ENCODE results near the gene OOSP4B.
"Not testable (repeated sequence)": the region's sequence is repeated elsewhere in the genome, so short reads cannot be mapped to it uniquely, and the experiment has no call there.

Gene OOSP4B

GRCh38 chr11:60016881-60017280 lies at the start of gene OOSP4B:
Gene OOSP4B (plus strand): TSS chr11:60017181.
- no peak for DNase-seq (ENCODE audit: low read depth in 4 of 4, low spot score in 1 of 4)

DNA sequence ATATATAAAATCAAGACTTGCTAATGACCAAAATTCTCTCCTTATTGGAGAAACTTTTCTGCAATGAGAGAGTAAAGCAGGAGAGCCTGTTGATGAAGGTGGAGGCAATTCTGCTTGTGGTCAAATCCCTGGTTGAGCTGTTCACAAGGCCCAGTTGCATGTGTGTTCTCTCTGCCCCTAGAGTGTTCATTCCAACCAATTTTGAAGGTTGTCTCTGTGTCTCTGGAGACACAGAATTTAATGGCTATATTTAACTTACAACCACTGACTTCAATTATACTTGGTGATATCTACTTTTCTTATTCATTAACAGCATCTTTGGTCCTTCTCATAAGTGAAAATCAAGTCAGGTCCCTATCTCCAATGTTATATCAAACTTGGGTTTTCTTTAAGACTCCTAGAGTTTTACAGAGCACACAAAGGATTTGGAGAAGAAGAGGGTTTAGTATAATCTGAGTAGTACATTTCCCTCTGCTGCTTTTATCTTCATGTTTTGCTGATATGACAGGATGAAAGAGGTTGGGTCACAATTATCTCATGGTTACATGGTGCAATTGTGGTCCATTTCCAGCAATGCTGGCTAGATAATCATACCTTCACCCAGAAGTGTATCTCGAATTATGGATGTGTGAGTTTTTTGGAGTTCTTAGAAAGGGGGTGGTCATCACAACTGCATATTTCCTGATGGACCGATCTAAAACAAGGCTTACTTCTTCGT lies 49.1 kb upstream of the OOSP4B start:
- no peak for DNase-seq (ENCODE audit: low read depth in 4 of 4, low spot score in 1 of 4)

DNA sequence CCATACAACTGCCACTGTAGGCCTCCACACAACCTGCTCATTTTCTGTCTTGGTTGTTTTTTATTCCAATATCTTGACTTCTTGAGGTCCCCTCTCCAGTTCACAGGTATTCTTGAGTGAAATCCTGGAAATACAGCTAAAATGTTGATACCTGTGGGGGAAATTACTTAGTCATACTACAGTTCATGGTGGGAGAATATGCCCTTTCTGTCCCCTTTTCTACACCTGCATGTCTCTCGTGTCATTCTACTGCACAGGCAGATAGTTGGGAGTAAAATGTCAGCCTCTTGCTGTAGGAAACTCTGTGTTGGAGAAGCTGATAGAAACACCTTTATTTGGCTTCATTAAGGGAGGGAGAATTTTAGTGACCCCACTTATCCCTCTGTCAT lies 48.6 kb upstream of the OOSP4B start:
- no peak for DNase-seq (ENCODE audit: low read depth in 4 of 4, low spot score in 1 of 4)

DNA sequence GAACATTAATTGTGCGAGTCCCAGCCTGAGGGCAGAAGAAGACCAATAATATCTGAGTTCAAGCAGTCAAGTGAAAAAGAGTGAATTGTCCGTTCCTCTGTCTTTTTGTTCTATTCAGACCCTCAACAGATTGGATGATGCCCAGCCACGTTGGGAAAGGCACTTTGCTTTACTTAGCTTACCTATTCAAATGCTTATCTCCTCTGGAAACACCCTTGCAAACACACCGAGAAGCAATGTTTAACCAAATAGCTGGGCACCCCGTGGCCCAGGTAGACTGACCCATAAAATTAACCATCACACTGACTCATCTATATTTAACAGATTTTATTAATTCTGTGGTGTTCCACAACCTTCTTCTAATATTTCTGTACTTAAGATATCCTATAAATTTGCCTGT lies 43.9 kb upstream of the OOSP4B start:
- no peak for DNase-seq (ENCODE audit: low read depth in 4 of 4, low spot score in 1 of 4)

- no peak for DNase-seq (ENCODE audit: low read depth in 4 of 4, low spot score in 1 of 4)
These were observed 35.7 kb upstream of the OOSP4B start for GRCh38 chr11:59981106-59981770.

- not testable (repeated sequence) for DNase-seq (ENCODE audit: low read depth in 4 of 4, low spot score in 1 of 4)
These were observed 34.9 kb upstream of the OOSP4B start for GRCh38 chr11:59982037-59982436.

DNA sequence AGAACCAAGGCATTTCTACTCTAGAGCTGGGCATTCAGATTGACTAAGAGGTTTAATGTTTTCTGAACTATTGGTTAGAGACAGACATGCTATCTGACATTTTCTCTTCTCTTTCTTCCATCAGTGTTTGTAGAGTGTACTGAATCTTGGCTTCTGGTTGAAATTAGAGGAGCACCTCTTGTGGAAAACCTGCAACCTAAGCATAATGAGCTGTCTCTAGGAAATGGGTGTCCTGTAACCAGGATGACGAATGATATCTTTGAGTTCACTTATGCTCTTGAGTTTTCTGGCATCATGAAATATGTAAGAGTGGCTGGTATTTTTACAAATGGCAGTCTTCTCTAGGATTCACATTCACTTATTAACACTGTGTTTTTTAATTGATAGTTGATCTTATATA lies 33.8 kb upstream of the OOSP4B start:
- no peak for DNase-seq (ENCODE audit: low read depth in 4 of 4, low spot score in 1 of 4)

DNA sequence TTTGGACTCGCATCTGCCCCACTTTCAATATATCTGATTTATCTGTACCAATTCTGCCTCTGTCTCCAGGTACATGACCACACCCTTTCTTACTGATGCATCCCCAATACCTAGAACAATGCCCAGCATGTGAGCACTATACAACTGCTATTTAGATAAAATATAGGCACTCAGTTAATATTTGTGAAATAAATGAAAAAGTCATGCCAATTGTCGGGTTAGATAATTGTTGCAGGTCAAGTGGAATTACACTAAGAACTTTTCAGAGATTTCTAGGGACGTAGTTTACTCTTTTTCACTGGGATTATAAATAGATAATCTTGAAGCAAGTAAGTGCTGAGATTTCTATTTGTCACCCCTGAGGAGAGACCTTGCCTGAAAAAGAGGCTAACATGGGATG lies 32.6 kb upstream of the OOSP4B start:
- no peak for DNase-seq (ENCODE audit: low read depth in 4 of 4, low spot score in 1 of 4)

DNA sequence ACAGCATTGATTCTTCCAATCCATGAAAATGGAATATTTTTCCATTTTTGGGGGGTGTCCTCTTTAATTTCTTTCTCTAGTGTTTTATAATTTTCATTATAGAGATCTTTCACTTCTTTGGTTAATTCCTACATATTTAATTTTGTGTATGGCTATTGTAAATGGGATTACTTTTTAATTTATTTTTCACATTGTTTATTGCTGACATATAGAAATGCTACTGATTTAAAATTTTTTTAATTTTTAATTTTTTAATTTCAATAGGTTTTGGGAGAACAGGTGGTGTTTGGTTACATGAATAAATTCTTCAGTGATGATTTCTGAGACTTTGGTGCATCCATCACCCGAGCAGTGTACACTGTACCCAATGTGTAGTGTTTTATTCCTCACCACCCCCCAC lies 26.6 kb upstream of the OOSP4B start:
- DNase-seq (ENCODE audit: low read depth in 4 of 4, low spot score in 1 of 4), result no peak

DNA sequence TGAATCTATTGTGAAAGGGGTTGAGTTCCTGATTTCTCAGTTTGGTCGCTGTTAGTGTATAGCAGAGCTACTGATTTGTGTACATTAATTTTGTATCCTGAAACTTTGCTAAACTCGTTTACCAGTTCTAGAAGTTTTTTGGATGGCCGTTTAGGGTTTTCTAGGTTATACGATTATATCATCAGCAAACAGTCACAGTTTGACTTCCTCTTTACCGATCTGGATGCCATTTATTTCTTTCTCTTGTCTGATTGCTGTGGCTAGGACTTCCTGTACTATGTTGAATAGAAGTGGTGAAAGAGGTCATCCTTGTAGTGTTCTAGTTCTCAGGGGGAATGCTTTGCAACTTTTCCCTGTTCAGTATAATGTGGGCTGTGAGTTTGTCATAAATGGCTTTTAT lies 24.6 kb upstream of the OOSP4B start:
- no peak for DNase-seq (ENCODE audit: low read depth in 4 of 4, low spot score in 1 of 4)

GRCh38 chr11:59997800-59998199 lies 19.2 kb upstream of the OOSP4B start:
- no peak for DNase-seq (ENCODE audit: low read depth in 4 of 4, low spot score in 1 of 4)

DNA sequence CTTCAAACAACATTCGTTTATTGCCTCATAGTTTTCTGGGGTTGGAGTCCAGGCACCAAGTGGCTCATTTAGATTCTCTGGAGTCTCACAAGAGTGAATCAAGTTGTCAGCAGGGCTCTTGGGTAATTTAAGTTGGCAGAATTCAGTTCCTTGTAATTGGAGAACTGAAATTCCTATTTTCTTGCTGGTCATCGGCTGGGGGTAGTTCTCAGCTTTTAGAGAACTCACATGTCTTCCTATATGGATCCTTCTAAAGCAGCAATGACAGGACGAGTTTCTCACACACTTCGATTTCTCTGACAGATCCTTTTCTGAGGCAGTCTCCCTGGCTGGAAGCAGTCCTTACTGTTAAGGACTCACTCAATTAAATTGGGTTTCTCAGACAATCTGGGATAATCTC lies 17.3 kb upstream of the OOSP4B start:
- no peak for DNase-seq (ENCODE audit: low read depth in 4 of 4, low spot score in 1 of 4)

DNA sequence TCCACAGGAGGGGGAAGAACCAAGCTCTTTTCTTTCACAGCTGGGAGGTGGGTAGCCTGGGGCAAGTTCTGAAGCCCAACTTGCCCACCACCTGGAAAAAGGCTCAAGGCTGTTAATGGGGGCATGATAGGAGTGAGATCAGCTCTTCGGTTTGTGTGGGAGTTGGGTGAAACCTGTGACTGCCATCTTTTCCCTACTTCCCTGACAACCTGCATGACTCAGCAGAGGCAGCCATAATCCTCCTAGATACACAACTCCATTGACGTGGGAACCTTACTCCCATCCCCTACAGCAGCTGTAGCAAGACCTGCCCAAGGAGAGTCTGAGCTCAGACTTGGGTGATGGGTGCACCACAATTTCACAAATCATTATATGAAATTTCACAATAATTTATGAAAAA lies 13.3 kb upstream of the OOSP4B start:
- no peak for DNase-seq (ENCODE audit: low read depth in 4 of 4, low spot score in 1 of 4)

GRCh38 chr11:60005360-60005759 lies 11.6 kb upstream of the OOSP4B start:
- DNase-seq (ENCODE audit: low read depth in 4 of 4, low spot score in 1 of 4), result no peak

GRCh38 chr11:60018058-60018457 lies 1.1 kb downstream of the OOSP4B start:
- no peak for DNase-seq (ENCODE audit: low read depth in 4 of 4, low spot score in 1 of 4)

DNA sequence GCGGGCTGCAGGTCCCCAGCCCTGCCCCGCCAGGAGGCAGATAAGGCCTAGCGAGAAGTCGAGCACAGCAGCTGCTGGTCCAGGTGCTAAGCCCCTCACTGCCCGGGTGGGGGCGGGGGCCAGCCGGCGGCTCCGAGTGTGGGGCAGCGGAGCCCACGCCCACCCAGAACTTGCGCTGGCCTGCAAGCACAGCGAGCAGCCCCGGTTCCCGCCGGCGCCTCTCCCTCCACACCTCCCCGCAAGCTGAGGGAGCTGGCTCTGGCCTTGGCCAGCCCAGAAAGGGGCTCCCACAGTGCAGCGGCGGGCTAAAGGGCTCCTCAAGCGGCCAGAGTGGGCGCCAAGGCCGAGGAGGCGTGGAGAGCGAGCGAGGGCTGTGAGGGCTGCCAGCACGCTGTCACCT lies 3.4 kb downstream of the OOSP4B start:
- not testable (repeated sequence) for DNase-seq (ENCODE audit: low read depth in 4 of 4, low spot score in 1 of 4)

- no peak for DNase-seq (ENCODE audit: low read depth in 4 of 4, low spot score in 1 of 4)
These were observed 12.1 kb downstream of the OOSP4B start for GRCh38 chr11:60029015-60029632.

DNA sequence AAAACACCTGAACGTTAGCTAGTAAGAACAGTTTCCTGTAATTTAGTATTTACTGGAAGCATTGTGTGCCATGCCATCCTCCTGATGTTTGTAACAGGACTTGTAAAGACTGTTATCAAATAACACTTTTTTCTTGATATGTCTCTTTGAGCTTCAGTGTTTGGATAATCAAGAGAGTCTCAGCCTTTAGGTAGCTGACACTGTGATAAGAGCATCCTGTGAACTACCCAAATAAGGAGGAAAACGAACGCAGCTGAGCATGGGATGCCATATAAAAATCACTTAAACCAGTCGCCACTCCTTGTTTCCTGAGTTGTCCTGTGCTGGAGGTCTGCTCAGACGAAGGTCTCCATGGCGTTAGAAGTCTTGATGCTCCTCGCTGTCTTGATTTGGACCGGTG lies 23.1 kb downstream of the OOSP4B start, which contains the start of gene OOSP2:
OOSP2 (plus strand) TSS at position 301 of the 400 bp plus-strand sequence; CDS start at position 352, 51 bp downstream.
- DNase-seq (ENCODE audit: low read depth in 4 of 4, low spot score in 1 of 4), result no peak

GRCh38 chr11:60050422-60050821 lies 33.4 kb downstream of the OOSP4B start:
- DNase-seq (ENCODE audit: low read depth in 4 of 4, low spot score in 1 of 4), result not testable (repeated sequence)

- DNase-seq (ENCODE audit: low read depth in 4 of 4, low spot score in 1 of 4), result not testable (repeated sequence)
These were observed 33.9 kb downstream of the OOSP4B start for GRCh38 chr11:60050839-60051238.

- DNase-seq (ENCODE audit: low read depth in 4 of 4, low spot score in 1 of 4), result no peak
These were observed 39.5 kb downstream of the OOSP4B start, which contains the start of gene MS4A3 for GRCh38 chr11:60056349-60056969. Gene MS4A3 (plus strand): TSS chr11:60056665. CDS start chr11:60061161, 4,496 bp downstream.

GRCh38 chr11:60059052-60059451 lies 42.1 kb downstream of the OOSP4B start:
- DNase-seq (ENCODE audit: low read depth in 4 of 4, low spot score in 1 of 4), result no peak
